ENCODE results near the gene PBX3. TPM values are rescaled to one million over a fixed set of nuclear protein-coding genes. Genes with fewer than 3 reads are reported as not detected.

PBX3 gene
- total RNA-seq, 1 donor from 2014 or later: 48.6 TPM

DNA sequence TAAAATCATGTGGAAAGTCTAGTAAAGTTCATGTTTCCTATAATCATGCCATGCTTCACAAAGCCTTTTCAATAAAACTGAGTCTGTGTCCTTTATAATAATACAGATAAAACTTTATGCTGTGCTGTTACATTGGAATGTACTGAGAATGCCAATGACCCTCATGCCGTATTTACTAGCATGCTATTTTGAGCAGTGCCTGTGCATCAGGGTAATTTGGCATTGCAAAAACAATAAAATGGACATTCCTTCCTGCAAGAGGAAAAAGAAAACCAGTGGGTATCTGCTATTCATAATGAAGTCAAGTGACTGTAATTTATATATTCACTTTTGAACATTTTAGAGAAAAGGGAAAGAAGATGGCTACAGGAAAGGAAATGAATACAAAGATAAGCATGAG lies 159.0 kb downstream of the PBX3 start:
- H3K36me3 ChIP-seq: no peaks in the 10 kb centered on the region
- no peaks in the 10 kb centered on the region for H3K4me1 ChIP-seq
- DNase-seq: no peak
- no peaks in the 10 kb centered on the region for H3K9me3 ChIP-seq
- intact Hi-C loops (cut with DNase I): no loop called here
- TF ChIP-seq, protein P1, sequence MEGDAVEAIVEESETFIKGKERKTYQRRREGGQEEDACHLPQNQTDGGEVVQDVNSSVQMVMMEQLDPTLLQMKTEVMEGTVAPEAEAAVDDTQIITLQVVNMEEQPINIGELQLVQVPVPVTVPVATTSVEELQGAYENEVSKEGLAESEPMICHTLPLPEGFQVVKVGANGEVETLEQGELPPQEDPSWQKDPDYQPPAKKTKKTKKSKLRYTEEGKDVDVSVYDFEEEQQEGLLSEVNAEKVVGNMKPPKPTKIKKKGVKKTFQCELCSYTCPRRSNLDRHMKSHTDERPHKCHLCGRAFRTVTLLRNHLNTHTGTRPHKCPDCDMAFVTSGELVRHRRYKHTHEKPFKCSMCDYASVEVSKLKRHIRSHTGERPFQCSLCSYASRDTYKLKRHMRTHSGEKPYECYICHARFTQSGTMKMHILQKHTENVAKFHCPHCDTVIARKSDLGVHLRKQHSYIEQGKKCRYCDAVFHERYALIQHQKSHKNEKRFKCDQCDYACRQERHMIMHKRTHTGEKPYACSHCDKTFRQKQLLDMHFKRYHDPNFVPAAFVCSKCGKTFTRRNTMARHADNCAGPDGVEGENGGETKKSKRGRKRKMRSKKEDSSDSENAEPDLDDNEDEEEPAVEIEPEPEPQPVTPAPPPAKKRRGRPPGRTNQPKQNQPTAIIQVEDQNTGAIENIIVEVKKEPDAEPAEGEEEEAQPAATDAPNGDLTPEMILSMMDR (IDR thresholded peaks at IDR 0.05): no peak
- no peaks in the 10 kb centered on the region for H3K27me3 ChIP-seq
- no peak overlapping the region for H3K4me3 ChIP-seq
- ATAC-seq: no peak
- no peak overlapping the region for H3K27ac ChIP-seq

DNA sequence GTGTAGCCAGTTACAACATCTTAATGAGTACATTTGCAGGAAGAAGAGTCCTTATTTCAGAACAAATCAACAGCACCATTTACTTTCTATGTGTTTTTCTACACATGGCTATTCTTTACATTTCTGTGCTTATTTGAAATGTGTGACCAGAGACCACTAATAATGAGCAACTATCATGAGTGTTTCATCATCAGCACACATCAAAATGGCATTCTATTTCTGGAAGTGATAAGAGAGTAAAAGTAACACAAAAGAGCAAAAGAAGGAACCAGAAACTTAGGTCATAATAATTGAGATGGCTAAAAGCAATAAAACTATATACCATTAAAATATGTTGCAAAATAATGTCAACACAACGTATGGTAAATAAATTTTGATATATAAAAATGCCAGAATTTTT lies 159.7 kb downstream of the PBX3 start:
- Histone ChIP-seq H3K4me1 (no peaks in the 10 kb centered on the region), H3K36me3 (no peaks in the 10 kb centered on the region), H3K4me3 (no peak overlapping the region), H3K27ac (no peak overlapping the region), H3K9me3 (no peaks in the 10 kb centered on the region), H3K27me3 (no peaks in the 10 kb centered on the region)
- TF ChIP-seq, protein P1 (IDR thresholded peaks at IDR 0.05): no peak
- intact Hi-C loops (cut with DNase I): no loop called here
- DNase-seq (no peak), ATAC-seq (no peak)

DNA sequence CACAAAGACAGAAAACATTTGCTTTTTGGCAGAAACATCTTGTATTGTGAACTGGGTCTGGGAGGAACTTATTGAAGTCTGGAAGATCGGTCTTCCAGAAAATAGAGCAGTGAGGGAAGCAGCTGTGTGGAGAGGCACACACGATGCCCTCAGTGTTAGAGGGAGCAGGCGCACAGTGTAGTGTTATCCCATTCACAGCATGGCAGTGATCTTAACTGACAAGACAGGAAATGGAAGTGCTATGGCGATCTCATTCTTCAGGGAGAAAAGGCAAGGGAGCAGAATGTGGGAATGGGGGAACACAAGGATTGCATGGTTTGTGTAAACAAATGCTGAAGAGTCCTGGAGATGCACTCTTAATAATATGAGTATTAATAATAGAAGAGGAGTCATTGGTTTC lies 161.0 kb downstream of the PBX3 start:
- DNase-seq (no peak), ATAC-seq (no peak)
- TF ChIP-seq, protein P1 (IDR thresholded peaks at IDR 0.05): no peak
- H3K27me3 ChIP-seq: no peaks in the 10 kb centered on the region
- H3K27ac ChIP-seq: no peak overlapping the region
- H3K4me3 ChIP-seq: no peak overlapping the region
- H3K9me3 ChIP-seq: no peaks in the 10 kb centered on the region
- no peaks in the 10 kb centered on the region for H3K4me1 ChIP-seq
- intact Hi-C loops (cut with DNase I): no loop called here
- no peaks in the 10 kb centered on the region for H3K36me3 ChIP-seq

DNA sequence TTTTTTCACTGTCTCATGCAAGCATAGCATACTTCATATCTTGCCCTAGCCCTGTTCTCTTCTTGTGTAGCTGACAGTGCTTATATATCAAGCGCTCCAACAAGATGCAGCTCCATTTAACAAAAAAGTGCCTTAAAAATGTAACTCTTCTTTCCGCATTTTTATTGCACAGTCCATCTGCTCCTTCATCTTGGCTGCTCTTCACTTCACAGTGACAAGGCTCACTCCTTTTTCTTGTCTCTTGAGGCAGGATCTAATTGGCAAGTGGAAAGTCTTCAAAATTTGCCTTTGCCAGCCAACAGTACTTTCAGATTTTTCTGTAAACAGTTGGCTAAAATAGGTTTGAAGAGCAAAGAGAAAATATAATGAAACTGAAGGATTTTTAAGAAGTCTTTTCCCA lies 161.8 kb downstream of the PBX3 start:
- Histone ChIP-seq H3K27ac (no peak overlapping the region), H3K36me3 (no peaks in the 10 kb centered on the region), H3K4me3 (no peak overlapping the region), H3K27me3 (no peaks in the 10 kb centered on the region), H3K9me3 (no peaks in the 10 kb centered on the region), H3K4me1 (no peaks in the 10 kb centered on the region)
- DNase-seq: no peak
- ATAC-seq: no peak
- TF ChIP-seq, protein P1 (IDR thresholded peaks at IDR 0.05): no peak
- intact Hi-C loops (cut with DNase I): no loop called here

DNA sequence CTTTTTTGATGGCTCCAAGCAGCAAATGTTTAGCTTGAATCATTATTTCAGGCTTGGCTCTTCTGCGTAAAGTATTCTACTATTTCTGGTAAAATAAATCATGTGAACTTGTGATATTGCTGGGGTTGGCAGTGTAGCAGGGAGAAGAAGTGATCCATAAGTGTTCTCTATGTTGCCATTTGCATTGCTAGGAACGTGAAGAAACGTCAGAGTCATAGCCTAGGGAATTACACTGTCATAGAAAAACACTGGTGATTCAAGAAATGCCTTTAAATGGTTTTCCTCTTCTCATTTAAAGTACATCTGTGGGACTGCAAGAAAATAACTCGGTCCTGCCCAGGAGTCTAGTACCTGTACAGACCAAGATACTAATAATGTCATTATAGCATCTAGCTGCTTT lies 162.3 kb downstream of the PBX3 start:
- intact Hi-C loops (cut with DNase I): no loop called here
- no peak for DNase-seq

DNA sequence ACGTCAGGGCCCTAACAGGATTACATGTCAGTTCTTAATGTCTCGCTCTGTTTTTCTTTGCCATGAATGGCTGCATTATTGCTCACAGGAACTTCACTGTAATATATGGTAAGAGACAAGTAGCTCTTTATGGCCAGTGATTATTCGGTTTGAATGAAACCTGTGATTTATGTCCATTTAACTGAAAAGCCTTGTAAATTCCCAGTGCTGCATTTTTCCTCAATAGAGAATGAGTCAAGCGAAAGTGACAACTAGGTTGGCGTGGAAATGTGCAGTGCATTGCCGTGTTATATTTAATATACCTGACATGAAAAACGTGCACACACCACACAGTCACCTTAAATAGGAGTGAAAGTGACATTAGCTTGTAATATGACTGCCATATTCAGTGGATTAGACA lies 163.1 kb downstream of the PBX3 start:
- H3K27ac ChIP-seq: no peak overlapping the region
- intact Hi-C loops (cut with DNase I): no loop called here

More for the DNA sequence above, 162.3 kb downstream of the PBX3 start:
- no peak overlapping the region for H3K4me3 ChIP-seq
- no peak for ATAC-seq
- no peaks in the 10 kb centered on the region for H3K4me1 ChIP-seq
- H3K36me3 ChIP-seq: no peaks in the 10 kb centered on the region
- TF ChIP-seq, protein P1 (IDR thresholded peaks at IDR 0.05): no peak
- H3K27ac ChIP-seq: no peak overlapping the region
- H3K27me3 ChIP-seq: no peaks in the 10 kb centered on the region
- no peaks in the 10 kb centered on the region for H3K9me3 ChIP-seq

More for the DNA sequence above, 163.1 kb downstream of the PBX3 start:
- Histone ChIP-seq H3K4me3 (no peak overlapping the region), H3K9me3 (no peaks in the 10 kb centered on the region), H3K36me3 (no peaks in the 10 kb centered on the region), H3K4me1 (no peaks in the 10 kb centered on the region), H3K27me3 (no peaks in the 10 kb centered on the region)
- TF ChIP-seq, protein P1 (IDR thresholded peaks at IDR 0.05): no peak
- ATAC-seq (no peak), DNase-seq (no peak)

All from upper lobe of right lung (tissue), 1 donor.